Measurements from ENCODE around the gene NAPEPLD. TPM values are rescaled to one million over a fixed set of nuclear protein-coding genes. Genes with fewer than 3 reads are reported as not detected.

Gene NAPEPLD
- total RNA-seq, 1 experiment from 2014 or later: 19.2 TPM

Other genes with a start within 250 kb of the NAPEPLD start
- 0.39 TPM for gene LRRC17, start 236.1 kb downstream of the NAPEPLD start, total RNA-seq (2021; ENCODE audit: unreplicated experiment)
- gene FBXL13, start 74.3 kb downstream of the NAPEPLD start, total RNA-seq (2021; ENCODE audit: unreplicated experiment): 2.5 TPM
- 73.2 TPM for gene ARMC10, start 74.0 kb downstream of the NAPEPLD start, total RNA-seq (2021; ENCODE audit: unreplicated experiment)
- gene PMPCB, start 148.3 kb upstream of the NAPEPLD start, total RNA-seq (2021; ENCODE audit: unreplicated experiment): 61.1 TPM
- 56.1 TPM for gene DNAJC2, start 195.7 kb upstream of the NAPEPLD start, total RNA-seq (2021; ENCODE audit: unreplicated experiment)
- gene PSMC2, start 198.5 kb upstream of the NAPEPLD start, total RNA-seq (2021; ENCODE audit: unreplicated experiment): 171 TPM